Sigmoid colon (tissue), 3 donors: Measurements from ENCODE around the gene NHSL2.

ENCODE experiments used
- CTCF ChIP-seq, 4 experiments: fragments of 450-650 bp in 3 of 4; fragments of 200-600 bp in 1 of 4; IDR thresholded peaks; one replicate each; pipeline ENCODE4 v1.5.1; 2016 to 2019; ENCODE audit warnings: antibody characterized with exemption in 4 of 4, mild to moderate bottlenecking in 3 of 4, moderate library complexity in 2 of 4
- POLR2A ChIP-seq, 2 donors: fragments of 450-650 bp; IDR thresholded peaks; one replicate each; pipeline ENCODE4 v1.6.1; 2016; ENCODE audit warnings: antibody characterized with exemption in 2 of 2, mild to moderate bottlenecking in 2 of 2, moderate library complexity in 2 of 2

GRCh38 chrX:72026341-72027023 lies 115.8 kb downstream of the NHSL2 start:
- TF ChIP-seq POLR2A (IDR thresholded peaks at IDR 0.05) (no peak), CTCF (IDR thresholded peaks at IDR 0.05) (no peak)
